Measurements from ENCODE around the gene ATXN7L2. TPM values are rescaled to one million over a fixed set of nuclear protein-coding genes. Genes with fewer than 3 reads are reported as not detected.

The ATXN7L2 gene
- total RNA-seq, 1 donor from 2014 or later = 5.9 TPM

DNA sequence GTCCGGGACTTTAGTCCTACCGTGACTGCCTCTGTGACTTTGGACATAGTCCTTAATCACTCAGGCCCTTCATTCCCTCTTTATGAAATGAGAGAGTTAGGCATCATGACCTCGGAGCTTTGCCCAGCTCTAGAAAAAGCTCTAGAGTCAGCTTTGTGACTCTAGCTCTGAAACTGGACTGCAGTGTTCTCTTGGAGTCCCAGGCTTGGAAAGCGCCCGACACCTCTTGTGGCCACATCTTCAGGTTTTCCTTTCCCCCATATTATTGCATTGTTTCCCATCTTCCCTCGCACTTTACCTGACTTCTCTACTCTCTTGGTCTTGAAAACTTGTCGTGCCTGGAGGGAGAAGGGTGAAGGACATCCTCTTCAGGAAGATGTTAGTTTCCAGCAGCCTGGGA, 38.3 kb downstream of the ATXN7L2 start:
- TF ChIP-seq CTCF (IDR thresholded peaks at IDR 0.05) = no peak

GRCh38 chr1:109523706-109524105, 40.0 kb downstream of the ATXN7L2 start:
- H3K9me3 ChIP-seq = no peaks in the 10 kb centered on the region
- no peak overlapping the region for H3K4me3 ChIP-seq
- H3K36me3 ChIP-seq = no peaks in the 10 kb centered on the region
- DNase-seq (ENCODE audit: low spot score in 2 of 2) = no peak
- no peaks in the 10 kb centered on the region for H3K4me1 ChIP-seq
- intact Hi-C loops (cut with DNase I) = no loop called here
- no peaks in the 10 kb centered on the region for H3K27me3 ChIP-seq
- no peak for TF ChIP-seq CTCF (IDR thresholded peaks at IDR 0.05)
- no peak overlapping the region for H3K27ac ChIP-seq

More for the DNA sequence above, 38.3 kb downstream of the ATXN7L2 start:
- no peak overlapping the region for H3K4me3 ChIP-seq
- intact Hi-C loops (cut with DNase I) = no loop called here
- H3K27me3 ChIP-seq = no peaks in the 10 kb centered on the region
- no peaks in the 10 kb centered on the region for H3K36me3 ChIP-seq
- H3K27ac ChIP-seq = no peak overlapping the region
- no peaks in the 10 kb centered on the region for H3K4me1 ChIP-seq
- no peaks in the 10 kb centered on the region for H3K9me3 ChIP-seq
- DNase-seq (ENCODE audit: low spot score in 2 of 2) = no peak

DNA sequence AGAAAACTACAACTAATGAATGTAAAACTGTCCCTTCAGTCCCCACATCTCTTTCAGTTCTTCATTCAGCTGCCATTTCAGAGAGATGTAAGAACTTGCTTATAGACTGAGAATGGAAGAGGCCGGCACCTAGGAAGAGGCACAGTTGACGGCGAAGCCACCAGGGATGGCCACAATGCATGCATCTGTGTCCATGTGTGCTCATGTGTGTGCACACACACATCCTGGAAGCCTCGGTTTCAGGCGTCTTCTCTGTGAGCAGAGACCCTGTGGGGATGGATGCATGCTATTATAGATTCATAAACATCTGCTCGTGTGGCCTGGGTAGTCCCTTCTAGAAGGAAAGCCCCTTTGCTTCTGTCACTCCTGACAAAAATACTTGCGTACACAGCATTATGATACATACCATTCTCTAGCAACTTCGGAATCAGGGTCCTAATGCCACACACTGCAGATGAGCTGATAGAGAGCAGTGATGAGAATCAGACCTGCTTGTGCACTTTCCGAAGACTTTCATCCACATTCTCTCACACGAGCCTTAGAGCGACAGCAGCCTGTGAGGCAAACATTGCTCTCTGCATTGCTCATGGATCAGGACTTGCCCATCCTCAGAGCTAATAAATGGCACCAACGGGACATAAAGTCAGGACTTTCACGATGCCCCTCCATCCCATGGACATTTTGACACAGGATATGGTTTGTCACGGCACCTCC, 43.5 kb downstream of the ATXN7L2 start:
- intact Hi-C loops (cut with DNase I) = no loop called here
- DNase-seq (ENCODE audit: low spot score in 2 of 2) = no peak

DNA sequence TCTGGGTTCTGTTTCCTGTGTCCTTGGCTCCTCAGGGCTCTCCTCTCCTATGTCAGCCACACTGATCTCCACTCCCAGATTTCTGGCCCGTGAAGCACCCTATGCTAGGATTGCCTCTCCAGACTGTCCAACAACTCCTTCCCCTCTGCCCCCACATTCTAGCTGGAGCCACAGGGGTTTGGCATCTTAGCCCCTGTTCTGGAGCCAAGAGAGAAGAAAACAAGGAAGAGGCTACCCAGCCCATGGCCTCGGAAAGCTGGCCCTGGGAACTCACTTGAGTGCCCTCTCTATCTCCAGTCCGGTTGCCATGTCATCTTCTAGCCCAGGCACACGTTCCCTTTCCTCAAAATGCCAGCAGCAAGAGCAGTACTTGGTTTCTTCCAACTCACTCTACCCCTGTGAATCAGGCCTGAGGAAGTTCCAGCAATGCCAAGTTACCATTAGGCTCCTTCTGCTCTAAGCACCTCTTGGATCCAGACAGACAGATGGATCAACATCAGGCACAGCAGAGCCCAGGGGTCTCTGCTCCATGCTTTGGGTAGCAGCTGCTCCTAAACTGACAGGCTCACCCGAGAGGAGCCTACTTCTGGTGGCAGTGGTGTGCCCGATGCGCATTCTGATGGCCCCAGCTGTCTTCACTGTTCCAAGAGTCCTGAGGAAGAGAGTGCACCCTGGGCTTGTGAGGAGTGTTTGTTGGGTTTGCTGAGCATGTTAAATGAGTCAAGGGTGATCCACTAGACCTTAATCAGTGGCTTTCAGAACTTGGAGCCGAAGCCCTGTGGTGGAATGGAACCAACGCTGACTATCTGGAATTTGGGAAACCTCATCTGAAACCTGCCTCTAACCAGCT, 44.4 kb downstream of the ATXN7L2 start:
- H3K27ac ChIP-seq = no peak overlapping the region
- no peak overlapping the region for H3K4me3 ChIP-seq
- no peak for DNase-seq (ENCODE audit: low spot score in 2 of 2)
- H3K27me3 ChIP-seq = no peaks in the 10 kb centered on the region
- H3K4me1 ChIP-seq = peaks cover 0 to 4% of the 10 kb centered on the region in 2 donors
- intact Hi-C loops (cut with DNase I) = no loop called here
- no peaks in the 10 kb centered on the region for H3K36me3 ChIP-seq
- no peaks in the 10 kb centered on the region for H3K9me3 ChIP-seq
- no peak for TF ChIP-seq CTCF (IDR thresholded peaks at IDR 0.05)

More for the DNA sequence above, 43.5 kb downstream of the ATXN7L2 start:
- no peaks in the 10 kb centered on the region for H3K9me3 ChIP-seq
- no peak overlapping the region for H3K27ac ChIP-seq
- H3K4me1 ChIP-seq = no peaks in the 10 kb centered on the region
- no peak for TF ChIP-seq CTCF (IDR thresholded peaks at IDR 0.05)
- H3K4me3 ChIP-seq = no peak overlapping the region
- H3K36me3 ChIP-seq = no peaks in the 10 kb centered on the region
- H3K27me3 ChIP-seq = no peaks in the 10 kb centered on the region

DNA sequence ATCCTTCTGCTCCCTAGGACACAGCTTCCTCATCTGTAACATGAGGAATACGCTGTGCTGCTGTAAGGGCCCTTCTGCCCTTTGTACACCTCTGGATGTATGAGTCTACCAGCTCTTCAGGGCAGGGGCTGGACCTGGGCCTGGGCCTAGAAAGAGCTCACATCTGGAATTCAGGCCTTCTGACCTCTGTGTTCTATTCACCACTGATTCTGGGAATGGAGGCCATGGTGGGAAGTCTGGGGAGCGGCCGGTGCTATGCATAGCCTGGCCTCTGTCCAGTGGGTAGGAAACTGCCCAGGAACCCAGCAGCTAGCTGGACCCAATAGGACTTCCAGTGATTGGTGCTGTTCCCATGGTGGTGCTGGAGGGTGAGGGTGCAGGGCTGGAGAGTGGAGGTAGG, 45.0 kb downstream of the ATXN7L2 start:
- intact Hi-C loops (cut with DNase I) = no loop called here
- Histone ChIP-seq H3K9me3 (no peaks in the 10 kb centered on the region), H3K27ac (no peak overlapping the region), H3K4me1 (peaks cover 0 to 4% of the 10 kb centered on the region in 2 donors), H3K4me3 (no peak overlapping the region), H3K27me3 (no peaks in the 10 kb centered on the region), H3K36me3 (no peaks in the 10 kb centered on the region)
- DNase-seq (ENCODE audit: low spot score in 2 of 2) = no peak
- TF ChIP-seq CTCF (IDR thresholded peaks at IDR 0.05) = no peak
